RWPE2 (cell line): Measurements from ENCODE around the gene AOAH.

Experiments
- ATAC-seq: fragments of 200-7000 bp; cut with Tn5 transposase; 3 replicates; pipeline ENCODE4 v1.9.1; 2021; ENCODE audit warnings: low read depth
- DNase-seq: peaks from one replicate; pipeline ENCODE4 v3.0.0-alpha.2; 2020; ENCODE audit warnings: low spot score
- H3K27ac ChIP-seq: fragments of 450-650 bp; 2 replicates; pipeline ENCODE4 v1.5.1; 2017; ENCODE audit warnings: mild to moderate bottlenecking; ENCODE audit not compliant: poor library complexity, severe bottlenecking
- H3K27me3 ChIP-seq: fragments of 250-450 bp; sonication (Bioruptor Pico); 2 replicates; pipeline ENCODE4 v1.5.1; 2021; ENCODE audit warnings: mild to moderate bottlenecking, moderate library complexity; ENCODE audit not compliant: insufficient read depth, poor library complexity, severe bottlenecking
- H3K36me3 ChIP-seq: fragments of 250-450 bp; sonication (Bioruptor Pico); 2 replicates; pipeline ENCODE4 v1.5.1; 2020; ENCODE audit warnings: low read depth, mild to moderate bottlenecking, moderate library complexity
- H3K4me1 ChIP-seq: fragments of 250-450 bp; sonication (Bioruptor Pico); 2 replicates; pipeline ENCODE4 v1.5.1; 2021; ENCODE audit warnings: mild to moderate bottlenecking, moderate library complexity; ENCODE audit not compliant: insufficient read depth, poor library complexity, severe bottlenecking
- H3K4me3 ChIP-seq: fragments of 250-450 bp; sonication (Bioruptor Pico); 2 replicates; pipeline ENCODE4 v1.5.1; 2021; ENCODE audit warnings: mild to moderate bottlenecking, moderate library complexity; ENCODE audit not compliant: severe bottlenecking
- H3K9me3 ChIP-seq: fragments of 250-450 bp; sonication (Bioruptor Pico); 2 replicates; pipeline ENCODE4 v1.5.1; 2021; ENCODE audit warnings: mild to moderate bottlenecking, moderate library complexity; ENCODE audit not compliant: severe bottlenecking
- CTCF ChIP-seq: fragments of 450-650 bp; IDR thresholded peaks from one replicate; pipeline ENCODE4 v1.5.1; 2017; ENCODE audit warnings: mild to moderate bottlenecking, moderate library complexity; ENCODE audit not compliant: poor library complexity, severe bottlenecking

The AOAH gene

GRCh38 chr7:36637417-36637816 lies 86.9 kb downstream of the AOAH start:
- TF ChIP-seq CTCF: no peak
- Histone ChIP-seq H3K36me3 (no peaks in the 10 kb centered on the region), H3K27me3 (no peaks in the 10 kb centered on the region), H3K4me1 (no peaks in the 10 kb centered on the region), H3K4me3 (no peak overlapping the region), H3K27ac (no peak overlapping the region), H3K9me3 (no peaks in the 10 kb centered on the region)
- no peak for ATAC-seq
- DNase-seq: no peak

- H3K4me3 ChIP-seq: no peak overlapping the region
- H3K9me3 ChIP-seq: no peaks in the 10 kb centered on the region
- no peaks in the 10 kb centered on the region for H3K27me3 ChIP-seq
- no peaks in the 10 kb centered on the region for H3K4me1 ChIP-seq
- ATAC-seq (no peak), DNase-seq (no peak)
- H3K27ac ChIP-seq: no peak overlapping the region
- H3K36me3 ChIP-seq: no peaks in the 10 kb centered on the region
- TF ChIP-seq CTCF: no peak
Measured at GRCh38 chr7:36636126-36636525, 88.2 kb downstream of the AOAH start.

GRCh38 chr7:36635091-36635490 lies 89.2 kb downstream of the AOAH start:
- no peak for TF ChIP-seq CTCF
- DNase-seq: no peak
- Histone ChIP-seq H3K4me1 (no peaks in the 10 kb centered on the region), H3K4me3 (no peak overlapping the region), H3K27ac (no peak overlapping the region), H3K27me3 (no peaks in the 10 kb centered on the region), H3K9me3 (no peaks in the 10 kb centered on the region), H3K36me3 (no peaks in the 10 kb centered on the region)
- no peak for ATAC-seq

- Histone ChIP-seq H3K4me1 (no peaks in the 10 kb centered on the region), H3K27me3 (no peaks in the 10 kb centered on the region), H3K36me3 (no peaks in the 10 kb centered on the region), H3K27ac (no peak overlapping the region), H3K4me3 (no peak overlapping the region), H3K9me3 (no peaks in the 10 kb centered on the region)
- no peak for TF ChIP-seq CTCF
- no peak for ATAC-seq
- no peak for DNase-seq
Measured at GRCh38 chr7:36633377-36633776, 90.9 kb downstream of the AOAH start.

GRCh38 chr7:36630112-36630650 lies 94.1 kb downstream of the AOAH start:
- Histone ChIP-seq H3K27ac (no peak overlapping the region), H3K4me1 (no peaks in the 10 kb centered on the region), H3K4me3 (no peak overlapping the region), H3K27me3 (no peaks in the 10 kb centered on the region), H3K36me3 (no peaks in the 10 kb centered on the region), H3K9me3 (no peaks in the 10 kb centered on the region)
- TF ChIP-seq CTCF: no peak
- DNase-seq (no peak), ATAC-seq (no peak)
